Upper lobe of right lung (tissue), 1 donor: ENCODE measurements around the gene NMT2. TPM values are rescaled to one million over a fixed set of nuclear protein-coding genes. Genes with fewer than 3 reads are reported as not detected.

Source experiments
- ATAC-seq: fragments of 200-7000 bp; cut with Tn5 transposase; one replicate; pipeline ENCODE4 v1.9.1; 2020; ENCODE audit warnings: mild to moderate bottlenecking, moderate library complexity
- DNase-seq: peaks from one replicate; pipeline ENCODE4 v3.0.0-alpha.2; 2020
- H3K27ac ChIP-seq: fragments of 200-600 bp; one replicate; pipeline ENCODE4 v1.8.0; 2022
- H3K27me3 ChIP-seq: fragments of 200-600 bp; one replicate; pipeline ENCODE4 v1.8.0; 2022; ENCODE audit warnings: mild to moderate bottlenecking
- H3K36me3 ChIP-seq: fragments of 200-600 bp; one replicate; pipeline ENCODE4 v1.8.0; 2022
- H3K4me1 ChIP-seq: fragments of 200-600 bp; one replicate; pipeline ENCODE4 v1.8.0; 2022
- H3K4me3 ChIP-seq: fragments of 200-600 bp; one replicate; pipeline ENCODE4 v1.8.0; 2022; ENCODE audit warnings: mild to moderate bottlenecking
- H3K9me3 ChIP-seq: fragments of 200-600 bp; one replicate; pipeline ENCODE4 v1.8.0; 2022
- intact Hi-C: fragments of 100-400 bp; cut with DNase I; formaldehyde crosslinking; loops from one replicate; pipeline ENCODE4 v1.11.0; 2022
- total RNA-seq: library from RNA; stranded (reverse); fragmentation: NEBNext Ultra II Directional; extraction: Animal tissue kit (Norgen Biotek cat#: 25700); gene quantifications from one replicate; pipeline ENCODE4 v1.2.1, GENCODE V29; 2021
- TF ChIP-seq, protein P1 (sequence below): fragments of 200-600 bp; IDR thresholded peaks from one replicate; pipeline ENCODE4 v1.8.0; 2022; ENCODE audit warnings: antibody characterized with exemption
- donor health status: DM: no; HTN: yes; CAD: no; lungs with severe emphysema.

The NMT2 gene
- total RNA-seq, 1 donor from 2014 or later = 12.4 TPM

- H3K27me3 ChIP-seq = no peaks in the 10 kb centered on the region
- DNase-seq = no peak
- no peak overlapping the region for H3K27ac ChIP-seq
- no peak overlapping the region for H3K4me3 ChIP-seq
- TF ChIP-seq, protein P1, sequence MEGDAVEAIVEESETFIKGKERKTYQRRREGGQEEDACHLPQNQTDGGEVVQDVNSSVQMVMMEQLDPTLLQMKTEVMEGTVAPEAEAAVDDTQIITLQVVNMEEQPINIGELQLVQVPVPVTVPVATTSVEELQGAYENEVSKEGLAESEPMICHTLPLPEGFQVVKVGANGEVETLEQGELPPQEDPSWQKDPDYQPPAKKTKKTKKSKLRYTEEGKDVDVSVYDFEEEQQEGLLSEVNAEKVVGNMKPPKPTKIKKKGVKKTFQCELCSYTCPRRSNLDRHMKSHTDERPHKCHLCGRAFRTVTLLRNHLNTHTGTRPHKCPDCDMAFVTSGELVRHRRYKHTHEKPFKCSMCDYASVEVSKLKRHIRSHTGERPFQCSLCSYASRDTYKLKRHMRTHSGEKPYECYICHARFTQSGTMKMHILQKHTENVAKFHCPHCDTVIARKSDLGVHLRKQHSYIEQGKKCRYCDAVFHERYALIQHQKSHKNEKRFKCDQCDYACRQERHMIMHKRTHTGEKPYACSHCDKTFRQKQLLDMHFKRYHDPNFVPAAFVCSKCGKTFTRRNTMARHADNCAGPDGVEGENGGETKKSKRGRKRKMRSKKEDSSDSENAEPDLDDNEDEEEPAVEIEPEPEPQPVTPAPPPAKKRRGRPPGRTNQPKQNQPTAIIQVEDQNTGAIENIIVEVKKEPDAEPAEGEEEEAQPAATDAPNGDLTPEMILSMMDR = no peak
- intact Hi-C loops = no loop called here
- H3K9me3 ChIP-seq = no peaks in the 10 kb centered on the region
- no peaks in the 10 kb centered on the region for H3K36me3 ChIP-seq
- ATAC-seq = no peak
- H3K4me1 ChIP-seq = no peaks in the 10 kb centered on the region
Observed at GRCh38 chr10:15180736-15181135, 12.2 kb upstream of the NMT2 start.

- Histone ChIP-seq H3K27ac (no peak overlapping the region), H3K27me3 (no peaks in the 10 kb centered on the region), H3K4me1 (no peaks in the 10 kb centered on the region), H3K9me3 (no peaks in the 10 kb centered on the region), H3K4me3 (no peak overlapping the region), H3K36me3 (no peaks in the 10 kb centered on the region)
- intact Hi-C loops = no loop called here
- DNase-seq (no peak), ATAC-seq (no peak)
- TF ChIP-seq, protein P1 = no peak
Observed at GRCh38 chr10:15176269-15176668, 7.8 kb upstream of the NMT2 start.

- no peaks in the 10 kb centered on the region for H3K27me3 ChIP-seq
- no peak for DNase-seq
- no peaks in the 10 kb centered on the region for H3K9me3 ChIP-seq
- H3K36me3 ChIP-seq = no peaks in the 10 kb centered on the region
- intact Hi-C loops = no loop called here
- ATAC-seq = no peak
- no peak overlapping the region for H3K27ac ChIP-seq
- TF ChIP-seq, protein P1 = no peak
- no peaks in the 10 kb centered on the region for H3K4me1 ChIP-seq
- H3K4me3 ChIP-seq = no peak overlapping the region
Observed at GRCh38 chr10:15175587-15175986, 7.1 kb upstream of the NMT2 start.

DNA sequence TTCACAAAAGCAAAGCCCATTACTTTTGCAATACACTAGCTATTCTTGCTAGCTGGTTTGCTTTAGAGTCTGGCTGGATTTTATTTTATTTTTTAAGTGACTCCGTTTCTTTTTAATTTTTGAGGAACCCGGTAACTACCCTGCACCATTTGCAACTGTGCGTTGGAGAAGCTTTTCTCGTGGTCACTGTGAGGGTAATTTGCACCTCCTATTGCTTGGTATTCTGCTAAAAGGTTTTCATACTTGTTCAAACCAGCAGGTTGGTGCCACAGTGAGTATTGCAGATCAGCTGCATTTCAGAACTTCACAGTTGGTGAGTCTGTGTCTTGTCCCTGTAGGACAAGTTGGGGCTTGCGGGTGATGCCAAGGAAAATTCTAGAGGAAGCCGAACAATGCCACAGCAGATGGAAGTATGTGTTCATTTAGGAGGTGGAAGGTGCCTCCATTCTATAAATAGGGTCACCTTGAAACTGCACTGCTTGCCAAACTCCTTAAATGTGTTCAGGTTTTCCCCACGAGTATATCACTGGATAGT, 3.9 kb upstream of the NMT2 start:
- no peaks in the 10 kb centered on the region for H3K27me3 ChIP-seq
- ATAC-seq (no peak), DNase-seq (no peak)
- TF ChIP-seq, protein P1 = no peak
- H3K4me1 ChIP-seq = peaks cover 12% of the 10 kb centered on the region
- no peak overlapping the region for H3K27ac ChIP-seq
- H3K9me3 ChIP-seq = no peaks in the 10 kb centered on the region
- no peaks in the 10 kb centered on the region for H3K36me3 ChIP-seq
- intact Hi-C loops = no loop called here
- H3K4me3 ChIP-seq = no peak overlapping the region

DNA sequence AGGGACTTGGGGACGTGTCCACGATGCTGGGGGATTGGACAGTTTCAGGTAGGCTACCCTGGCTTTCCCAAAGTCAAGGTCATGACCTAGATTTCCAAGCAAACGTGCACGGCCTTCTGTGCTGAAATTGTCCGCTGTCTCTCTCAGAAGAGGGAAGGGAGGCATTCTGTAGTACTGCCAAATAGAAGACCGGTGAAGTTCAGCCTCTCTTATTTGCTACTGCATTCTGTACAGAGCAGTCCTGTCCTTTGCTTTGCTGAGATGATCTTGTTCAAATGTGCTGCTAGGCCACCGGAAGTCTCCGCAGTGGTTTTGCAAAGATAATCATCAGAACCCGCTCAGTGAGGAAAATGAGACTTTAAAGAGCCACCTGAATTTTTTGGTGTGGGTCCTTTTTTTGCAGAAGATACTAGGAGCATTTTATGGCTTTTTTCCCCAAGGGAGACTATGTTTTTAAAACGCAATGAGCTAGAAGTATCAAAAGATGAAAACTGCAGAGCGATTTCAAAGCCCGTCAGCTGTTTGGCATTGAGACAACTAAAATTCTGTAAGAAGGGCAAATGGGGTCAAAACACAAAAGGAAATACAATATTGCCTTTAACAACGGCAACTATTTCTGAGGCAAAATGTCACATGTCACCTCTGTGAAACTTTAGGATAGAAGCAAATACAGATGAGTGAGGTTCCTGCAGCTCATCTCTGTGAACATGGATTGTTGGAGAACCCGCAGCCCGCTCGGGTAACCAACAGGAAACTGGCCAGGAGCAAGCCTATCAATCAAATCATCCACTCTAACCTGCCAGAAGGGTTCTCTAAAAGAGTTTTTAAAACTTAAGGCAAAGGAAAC, 1.3 kb upstream of the NMT2 start:
- TF ChIP-seq, protein P1 = no peak
- no peaks in the 10 kb centered on the region for H3K36me3 ChIP-seq
- peaks cover 23% of the 10 kb centered on the region for H3K4me1 ChIP-seq
- no peak for DNase-seq
- no peak for ATAC-seq
- H3K9me3 ChIP-seq = no peaks in the 10 kb centered on the region
- H3K4me3 ChIP-seq = peak overlapping the region; percentile 31
- H3K27me3 ChIP-seq = no peaks in the 10 kb centered on the region
- intact Hi-C loops = no loop called here
- peak overlapping the region; percentile 71 for H3K27ac ChIP-seq
